ENCODE measurements around the gene RABAC1. TPM values are rescaled to one million over a fixed set of nuclear protein-coding genes. Genes with fewer than 3 reads are reported as not detected.

The RABAC1 gene
- total and polyA plus RNA-seq, 2 of the 13 experiments (the other 11 are each of a cell fraction or from before 2014, with no cell fraction given), result 37.4 to 74.0 TPM

GRCh38 chr19:41987141-41987860 is 28.2 kb upstream of the RABAC1 start:
- H3K9me3 ChIP-seq (ENCODE audit: low read length), result no peaks in the 10 kb centered on the region
- no peak for ATAC-seq
- H2AFZ ChIP-seq (ENCODE audit: low read length), result no peak overlapping the region
- no peaks in the 10 kb centered on the region for H3K79me2 ChIP-seq (ENCODE audit: insufficient read depth, low read length)
- ChIA-PET POLR2A (no interaction called here), CTCF (ENCODE audit: low intra/inter-chr PET ratio, low total read pairs) (no interaction called here)
- no peak overlapping the region for H3K4me3 ChIP-seq (replicated peaks in 1 of 3; ENCODE audit: insufficient read depth in 1 of 3, low read depth in 2 of 3, low read length in 3 of 3)
- no TSS peak for BruUV-seq (replicated peaks)
- H4K20me1 ChIP-seq (ENCODE audit: insufficient read depth, low read length), result no peaks in the 10 kb centered on the region
- DNase-seq (ENCODE audit: low spot score), result no peak
- in situ Hi-C loops (cut with HindIII; ENCODE audit: extremely low pct_ligation_motif_present, low pct_unique_long_range_greater_than_20kb) (no loop called here), intact Hi-C loops (cut with micrococcal nuclease; ENCODE audit: unreplicated experiment) (no loop called here)
- no peak for TF ChIP-seq ZNF3 (CRISPR knock-in tag; IDR thresholded peaks at IDR 0.05)
- TF ChIP-seq ZNF460 (CRISPR knock-in tag; IDR thresholded peaks at IDR 0.05; ENCODE audit: borderline replicate concordance), result no peak
- no peak for TF ChIP-seq ZNF841 (CRISPR knock-in tag; IDR thresholded peaks at IDR 0.05; ENCODE audit: borderline replicate concordance)
- TF ChIP-seq GPN1 (CRISPR knock-in tag; IDR thresholded peaks at IDR 0.05; ENCODE audit: borderline replicate concordance), result no peak
- TF ChIP-seq ZNF451 (CRISPR knock-in tag; IDR thresholded peaks at IDR 0.05), result no peak
- TF ChIP-seq ZNF562 (CRISPR knock-in tag; IDR thresholded peaks at IDR 0.05; ENCODE audit: borderline replicate concordance), result no peak
- no peak for TF ChIP-seq SALL1 (CRISPR knock-in tag; IDR thresholded peaks at IDR 0.05)
- TF ChIP-seq FOXK1 (CRISPR knock-in tag; IDR thresholded peaks at IDR 0.05; ENCODE audit: borderline replicate concordance, low read depth), result no peak
- TF ChIP-seq ZNF446 (CRISPR knock-in tag; IDR thresholded peaks at IDR 0.05), result no peak
- TF ChIP-seq TOPORS (CRISPR knock-in tag; IDR thresholded peaks at IDR 0.05), result no peak
- no peak for TF ChIP-seq ZBTB3 (CRISPR knock-in tag; IDR thresholded peaks at IDR 0.05; ENCODE audit: borderline replicate concordance, low read depth)
- TF ChIP-seq ZNF619 (CRISPR knock-in tag; IDR thresholded peaks at IDR 0.05), result no peak
- TF ChIP-seq ATM (IDR thresholded peaks at IDR 0.05; ENCODE audit: borderline replicate concordance), result no peak
- no peak for TF ChIP-seq IKZF4 (CRISPR knock-in tag; IDR thresholded peaks at IDR 0.05; ENCODE audit: borderline replicate concordance, low read depth, not compliant biosample characterization)
- TF ChIP-seq SSRP1 (CRISPR knock-in tag; IDR thresholded peaks at IDR 0.05), result no peak
- TF ChIP-seq, protein P1, sequence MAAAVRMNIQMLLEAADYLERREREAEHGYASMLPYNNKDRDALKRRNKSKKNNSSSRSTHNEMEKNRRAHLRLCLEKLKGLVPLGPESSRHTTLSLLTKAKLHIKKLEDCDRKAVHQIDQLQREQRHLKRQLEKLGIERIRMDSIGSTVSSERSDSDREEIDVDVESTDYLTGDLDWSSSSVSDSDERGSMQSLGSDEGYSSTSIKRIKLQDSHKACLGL (CRISPR knock-in tag; IDR thresholded peaks at IDR 0.05), result no peak
- TF ChIP-seq, protein P2, sequence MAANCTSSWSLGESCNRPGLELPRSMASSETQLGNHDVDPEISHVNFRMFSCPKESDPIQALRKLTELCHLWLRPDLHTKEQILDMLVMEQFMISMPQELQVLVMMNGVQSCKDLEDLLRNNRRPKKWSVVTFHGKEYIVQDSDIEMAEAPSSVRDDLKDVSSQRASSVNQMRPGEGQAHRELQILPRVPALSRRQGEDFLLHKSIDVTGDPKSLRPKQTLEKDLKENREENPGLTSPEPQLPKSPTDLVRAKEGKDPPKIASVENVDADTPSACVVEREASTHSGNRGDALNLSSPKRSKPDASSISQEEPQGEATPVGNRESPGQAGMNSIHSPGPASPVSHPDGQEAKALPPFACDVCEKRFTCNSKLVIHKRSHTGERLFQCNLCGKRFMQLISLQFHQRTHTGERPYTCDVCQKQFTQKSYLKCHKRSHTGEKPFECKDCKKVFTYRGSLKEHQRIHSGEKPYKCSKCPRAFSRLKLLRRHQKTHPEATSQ (CRISPR knock-in tag; IDR thresholded peaks at IDR 0.05; ENCODE audit: borderline replicate concordance), result no peak
- H3K27me3 ChIP-seq (ENCODE audit: control insufficient read depth in 1 of 2, insufficient read depth in 2 of 2, low read length in 2 of 2), result peaks cover 6 to 35% of the 10 kb centered on the region in 2 experiments; a peak in 4 of 5 replicates
- H3K4me2 ChIP-seq (ENCODE audit: low read depth, low read length), result no peak overlapping the region
- no peaks in the 10 kb centered on the region for H3K36me3 ChIP-seq (replicated peaks in 1 of 2; ENCODE audit: control insufficient read depth in 1 of 2, insufficient read depth in 2 of 2, low read length in 2 of 2)
- no peak overlapping the region for H3K9ac ChIP-seq (ENCODE audit: insufficient read depth, low read depth, low read length)
- 10% methylated on average over 1 of the region's 10 CpGs for WGBS (ENCODE audit: low lambda C conversion rate)
- H3K27ac ChIP-seq (ENCODE audit: extremely low read length, insufficient read depth, low read length), result no peak overlapping the region
- no peak for FAIRE-seq
- H3K4me1 ChIP-seq (ENCODE audit: insufficient read depth, low read length), result no peaks in the 10 kb centered on the region

All from HepG2 (cell line).